ENCODE data around the gene BAIAP2L1.

DNA sequence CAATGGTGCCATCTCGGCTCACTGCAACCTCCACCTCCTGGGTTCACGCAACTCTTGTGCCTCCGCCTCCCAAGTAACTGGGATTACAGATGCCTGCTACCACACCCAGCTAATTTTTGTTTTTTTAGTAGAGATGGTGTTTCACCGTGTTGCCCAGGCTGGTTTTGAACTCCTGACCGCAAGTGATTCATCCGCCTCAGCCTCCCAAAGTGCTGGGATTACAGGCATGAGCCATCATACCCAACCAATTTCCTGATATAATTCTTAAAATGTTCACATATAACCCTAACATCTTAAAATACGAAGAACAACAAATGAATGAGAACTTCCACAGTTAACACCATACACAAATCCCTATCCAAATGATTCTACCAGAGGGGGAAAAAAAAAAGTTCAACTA, 31.2 kb downstream of the BAIAP2L1 start:
- TF ChIP-seq, protein P1, sequence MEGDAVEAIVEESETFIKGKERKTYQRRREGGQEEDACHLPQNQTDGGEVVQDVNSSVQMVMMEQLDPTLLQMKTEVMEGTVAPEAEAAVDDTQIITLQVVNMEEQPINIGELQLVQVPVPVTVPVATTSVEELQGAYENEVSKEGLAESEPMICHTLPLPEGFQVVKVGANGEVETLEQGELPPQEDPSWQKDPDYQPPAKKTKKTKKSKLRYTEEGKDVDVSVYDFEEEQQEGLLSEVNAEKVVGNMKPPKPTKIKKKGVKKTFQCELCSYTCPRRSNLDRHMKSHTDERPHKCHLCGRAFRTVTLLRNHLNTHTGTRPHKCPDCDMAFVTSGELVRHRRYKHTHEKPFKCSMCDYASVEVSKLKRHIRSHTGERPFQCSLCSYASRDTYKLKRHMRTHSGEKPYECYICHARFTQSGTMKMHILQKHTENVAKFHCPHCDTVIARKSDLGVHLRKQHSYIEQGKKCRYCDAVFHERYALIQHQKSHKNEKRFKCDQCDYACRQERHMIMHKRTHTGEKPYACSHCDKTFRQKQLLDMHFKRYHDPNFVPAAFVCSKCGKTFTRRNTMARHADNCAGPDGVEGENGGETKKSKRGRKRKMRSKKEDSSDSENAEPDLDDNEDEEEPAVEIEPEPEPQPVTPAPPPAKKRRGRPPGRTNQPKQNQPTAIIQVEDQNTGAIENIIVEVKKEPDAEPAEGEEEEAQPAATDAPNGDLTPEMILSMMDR (IDR thresholded peaks at IDR 0.05) = no peak
- TF ChIP-seq POLR2A (IDR thresholded peaks at IDR 0.05) = no peak

All from uterus (tissue), 2 donors.